NOMO-1 treated with DMSO at 0.1 percent for 48 hours (cell line): ENCODE results near the gene ANO10.
A peak's percentile ranks its signal among the peaks of the same experiment; 100 is the strongest.

Experiments used
- DNase-seq: peaks from one replicate; lab custom pipeline; 2025; ENCODE audit not compliant: unreplicated experiment; lab: John Stamatoyannopoulos, UW

ANO10 gene

DNA sequence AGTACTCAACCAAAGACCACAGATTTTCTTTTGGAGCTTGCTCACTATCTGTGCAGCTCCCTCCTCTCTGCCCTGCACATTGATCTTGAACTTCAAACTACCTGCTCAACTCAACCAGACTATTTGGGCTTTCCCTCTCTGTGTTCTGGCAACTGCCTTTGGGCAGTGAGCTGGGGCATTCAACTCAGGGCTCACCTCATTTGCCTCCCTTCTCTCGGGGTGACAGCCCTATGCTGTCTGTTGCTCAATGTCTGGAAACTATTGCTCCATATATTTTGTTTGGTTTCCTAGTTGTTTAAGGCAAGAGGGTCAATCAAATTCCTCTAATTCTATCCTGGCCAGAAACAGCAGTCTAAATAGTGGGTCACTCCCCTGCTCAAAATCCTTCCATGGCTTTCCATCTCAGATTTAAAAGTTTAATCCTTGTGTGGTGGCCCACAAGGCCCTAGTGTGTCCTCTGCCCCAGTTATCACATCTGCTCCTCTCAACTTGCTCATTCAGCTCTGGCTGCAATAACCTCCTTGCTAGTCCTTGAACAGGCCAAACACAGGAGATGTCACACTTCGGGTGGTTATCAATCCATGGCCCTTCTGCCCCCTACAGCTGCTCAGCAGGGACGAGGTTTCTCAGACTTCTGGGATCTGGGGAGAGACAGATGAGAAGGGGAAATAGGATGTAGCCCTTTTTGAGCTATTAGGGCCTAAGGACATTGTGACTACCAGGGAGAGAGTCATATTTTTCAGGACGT, 267.7 kb downstream of the ANO10 start:
- no peak for DNase-seq

DNA sequence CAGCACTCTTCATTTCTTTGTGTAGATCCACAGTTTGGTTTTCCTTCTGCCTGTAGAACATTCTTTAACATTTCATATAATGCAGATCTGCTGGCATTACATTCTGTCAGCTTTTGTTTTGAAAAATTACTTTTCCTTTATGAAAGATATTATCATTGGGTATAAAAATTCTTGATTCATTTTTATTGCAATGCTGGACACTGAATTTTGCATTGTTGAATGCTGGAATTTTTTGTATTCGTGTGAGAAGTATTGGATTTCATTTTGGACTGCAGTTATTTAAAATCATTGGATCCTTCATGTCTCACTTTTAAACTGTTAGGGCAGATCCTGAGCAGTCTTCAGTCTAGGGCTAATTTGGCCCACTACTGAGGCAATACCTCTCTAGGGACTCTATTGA, 268.4 kb downstream of the ANO10 start:
- DNase-seq: no peak

DNA sequence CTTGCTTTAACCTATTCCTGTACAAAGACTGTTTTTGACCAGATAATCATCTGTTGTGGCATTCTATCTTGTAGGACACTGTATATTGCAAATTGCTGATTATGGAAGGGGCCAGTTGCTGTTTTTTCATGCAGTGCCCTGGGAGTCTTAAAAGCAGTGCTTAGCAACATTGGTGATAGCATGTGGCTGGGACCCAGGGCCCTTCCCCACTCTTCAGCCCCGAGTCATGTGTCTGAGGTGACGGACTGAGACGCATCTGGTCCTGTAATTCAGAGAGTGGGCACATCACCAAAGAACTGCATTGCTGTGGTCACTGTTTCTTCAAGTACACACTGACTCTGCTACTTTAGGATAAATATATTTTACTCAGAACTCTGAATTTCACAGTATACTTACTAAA, 272.1 kb downstream of the ANO10 start:
- no peak for DNase-seq

DNA sequence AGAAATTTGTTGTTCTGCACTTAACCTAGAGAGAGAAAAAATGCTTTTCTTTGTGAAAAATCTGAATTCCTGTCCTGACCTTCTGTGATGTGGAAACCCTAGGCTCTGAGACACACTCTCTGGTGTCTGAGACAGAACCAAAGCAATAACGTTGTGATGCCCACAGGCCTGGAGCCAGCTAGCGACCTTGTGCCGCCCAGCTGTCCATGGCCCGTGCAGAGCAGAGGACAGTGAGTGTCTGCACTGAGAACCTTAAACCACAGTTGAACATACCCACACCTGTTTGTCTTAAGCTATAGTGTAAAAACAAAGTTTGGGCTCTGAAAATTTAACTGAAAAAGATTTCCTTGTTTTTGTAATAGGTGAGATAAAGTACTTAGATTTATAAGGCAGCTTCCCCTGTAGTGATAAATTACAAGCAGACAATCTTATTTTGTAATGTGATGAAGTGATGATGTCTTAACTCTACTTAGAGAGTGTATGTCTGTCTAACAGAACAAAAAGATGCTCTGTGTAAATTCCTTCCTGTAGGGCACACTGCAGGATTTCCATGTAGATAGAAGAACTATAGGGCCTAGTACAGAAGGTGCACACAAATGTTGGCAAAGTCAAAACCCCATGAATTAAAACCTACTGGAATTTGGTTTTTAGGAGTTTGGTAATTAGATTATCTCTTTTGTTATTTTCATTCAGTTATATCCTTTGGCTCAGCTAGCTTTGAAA, 272.8 kb downstream of the ANO10 start:
- no peak for DNase-seq

DNA sequence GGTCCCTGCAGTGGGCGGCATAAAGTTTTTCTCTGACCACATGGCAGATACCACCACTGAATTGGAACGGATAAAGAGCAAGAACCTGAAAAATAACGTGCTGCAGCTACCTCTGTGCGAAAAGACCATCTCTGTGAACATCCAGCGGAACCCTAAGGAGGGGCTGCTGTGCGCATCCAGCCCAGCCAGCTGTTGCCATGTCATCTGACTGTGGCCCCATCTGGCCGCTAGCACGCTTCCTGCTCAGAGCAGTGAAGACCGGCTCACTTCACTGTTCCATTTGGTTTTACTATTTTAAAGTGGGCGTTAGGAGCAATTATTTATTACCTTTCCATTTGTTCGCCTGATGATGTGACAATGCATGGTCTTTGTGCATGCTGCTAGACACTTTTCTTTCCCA, 273.5 kb downstream of the ANO10 start:
- DNase-seq: no peak

DNA sequence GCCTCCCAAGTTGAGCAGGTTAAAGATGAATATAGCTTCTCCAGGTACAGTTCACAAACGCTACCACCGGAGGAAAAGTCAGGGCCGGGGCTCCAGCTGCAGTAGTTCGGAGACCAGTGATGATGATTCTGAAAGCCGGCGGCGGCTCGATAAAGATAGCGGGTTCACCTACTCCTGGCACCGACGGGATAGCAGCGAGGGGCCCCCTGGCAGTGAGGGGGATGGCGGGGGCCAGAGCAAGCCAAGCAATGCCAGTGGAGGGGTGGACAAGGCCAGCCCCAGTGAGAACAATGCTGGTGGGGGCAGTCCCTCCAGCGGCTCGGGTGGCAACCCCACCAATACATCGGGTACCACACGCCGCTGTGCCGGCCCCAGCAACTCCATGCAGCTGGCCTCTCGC, 274.0 kb downstream of the ANO10 start:
- DNase-seq: no peak

DNA sequence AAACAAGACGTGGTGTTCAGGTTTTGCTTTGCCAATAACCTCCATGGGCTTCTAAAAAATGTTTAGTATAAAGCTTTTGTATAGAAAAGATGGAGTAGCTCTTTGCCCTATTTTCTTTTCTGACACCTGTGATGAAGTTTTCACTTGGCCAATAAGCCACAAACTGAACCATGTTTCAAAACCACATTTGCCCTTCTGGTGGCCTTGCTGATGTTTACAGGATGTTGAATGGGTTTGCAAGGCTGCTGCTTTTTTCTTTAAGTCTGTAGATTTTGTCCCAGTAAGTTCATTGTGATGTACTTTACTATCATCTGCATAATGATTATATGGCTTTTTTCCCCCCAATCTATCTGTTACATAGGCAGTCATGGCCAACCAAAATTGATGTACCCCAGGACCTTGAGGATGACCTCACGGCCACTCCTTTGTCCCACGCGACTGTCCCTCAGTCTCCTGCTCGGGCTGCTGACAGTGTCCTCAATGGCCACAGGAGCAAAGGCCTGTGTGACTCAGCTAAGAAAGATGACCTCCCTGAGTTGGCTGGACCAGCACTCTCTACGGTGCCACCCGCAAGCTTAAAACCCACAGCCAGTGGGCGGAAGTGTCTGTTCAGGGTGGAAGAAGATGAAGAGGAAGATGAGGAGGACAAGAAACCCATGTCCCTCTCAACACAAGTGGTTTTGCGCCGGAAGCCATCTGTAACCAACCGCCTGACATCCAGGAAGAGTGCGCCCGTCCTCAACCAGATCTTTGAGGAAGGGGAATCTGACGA, 274.6 kb downstream of the ANO10 start:
- no peak for DNase-seq

DNA sequence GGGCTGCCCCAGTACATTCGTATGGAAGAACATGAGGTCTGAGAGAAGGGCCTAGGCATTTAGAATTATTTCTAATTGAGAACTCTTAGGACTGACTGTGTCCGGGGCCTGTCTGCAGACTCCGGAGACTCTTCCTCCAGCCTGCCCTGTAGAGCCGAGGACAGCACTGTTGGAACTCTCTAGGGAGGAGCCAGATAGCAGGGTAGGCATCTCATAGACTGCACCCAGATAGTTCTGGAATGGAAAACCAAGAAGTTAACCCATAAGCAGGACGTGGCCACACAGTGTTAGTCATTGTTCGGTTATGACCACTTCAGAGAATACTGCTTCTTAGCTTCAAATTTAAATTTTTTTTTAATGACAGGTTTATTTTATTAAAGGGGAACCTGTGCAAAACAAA, 275.9 kb downstream of the ANO10 start:
- no peak for DNase-seq

DNA sequence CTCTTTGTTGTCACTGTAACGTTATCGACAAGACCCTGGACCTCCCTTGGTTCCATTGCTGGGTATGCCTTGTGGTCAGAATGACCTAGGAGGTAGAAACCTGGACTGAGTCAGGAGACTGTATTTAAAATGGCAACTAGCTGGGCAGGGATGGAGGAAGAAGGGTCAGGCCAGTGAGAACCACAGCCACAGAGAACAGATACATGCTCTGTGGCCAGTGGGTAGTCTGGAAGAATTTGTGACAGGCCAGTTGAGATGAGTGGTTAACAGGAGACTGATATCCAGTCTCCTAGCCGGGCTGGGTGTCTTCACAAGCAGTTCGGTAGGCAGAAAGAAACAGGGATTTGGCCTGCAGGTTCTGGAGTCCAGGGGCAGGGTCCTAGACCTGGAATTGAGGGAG, 276.6 kb downstream of the ANO10 start:
- DNase-seq: no peak

DNA sequence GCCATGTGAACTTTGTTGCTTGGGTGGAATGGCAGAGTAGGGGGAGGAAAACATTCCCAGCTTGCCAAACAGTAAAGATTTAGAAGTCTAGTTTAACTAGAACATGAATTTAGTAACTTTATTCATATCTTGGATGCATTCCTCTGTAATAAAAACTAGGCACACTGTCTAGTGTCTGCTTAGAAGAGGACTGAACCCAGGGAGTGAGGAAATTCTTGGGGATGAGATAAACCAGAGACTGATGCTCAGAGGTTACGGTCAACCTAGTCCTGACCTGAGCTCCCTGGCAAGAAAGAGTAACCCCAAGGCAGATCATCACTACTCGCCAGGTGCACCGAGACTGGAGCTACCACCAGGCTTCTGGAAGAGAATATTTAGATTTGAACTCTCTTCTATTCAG, 277.3 kb downstream of the ANO10 start:
- DNase-seq: no peak

DNA sequence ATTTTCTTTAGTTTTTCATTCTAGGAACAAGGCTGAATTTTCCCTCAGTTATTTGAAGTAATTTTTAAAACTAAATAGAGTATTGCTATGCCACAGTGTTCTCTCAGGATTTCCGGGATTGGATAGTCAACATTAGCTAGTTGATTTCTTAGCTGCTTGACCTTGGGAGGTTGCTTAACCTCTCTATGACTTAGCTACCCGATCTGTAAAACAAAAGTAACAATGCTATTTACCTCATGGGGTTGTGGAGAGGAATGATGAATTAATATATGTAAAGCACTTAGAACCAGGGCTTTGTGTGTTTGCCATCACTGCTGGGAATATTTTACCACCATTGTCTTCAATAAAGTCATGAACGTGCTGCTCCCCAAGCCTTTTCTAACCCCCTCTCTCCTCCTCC, 278.0 kb downstream of the ANO10 start:
- no peak for DNase-seq

DNA sequence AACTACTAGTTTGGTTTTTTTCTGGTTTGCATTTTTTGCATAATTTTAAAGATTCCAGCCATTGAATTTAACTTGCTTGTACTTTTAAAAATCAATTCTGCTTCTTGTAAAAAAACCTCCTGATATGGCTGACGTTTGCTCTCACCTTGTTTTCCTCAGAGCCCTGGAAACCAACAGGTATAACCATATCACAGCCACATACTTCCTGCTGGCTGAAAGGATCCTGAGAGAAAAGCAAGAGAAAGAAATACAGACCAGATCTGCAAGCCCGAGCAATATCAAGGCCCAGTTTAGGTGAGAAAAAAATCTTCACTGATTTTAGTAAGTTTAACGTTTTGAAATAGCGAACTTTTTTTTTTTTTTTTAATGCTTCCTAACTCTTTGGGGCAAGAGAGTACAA, 278.6 kb downstream of the ANO10 start:
- DNase-seq: no peak

DNA sequence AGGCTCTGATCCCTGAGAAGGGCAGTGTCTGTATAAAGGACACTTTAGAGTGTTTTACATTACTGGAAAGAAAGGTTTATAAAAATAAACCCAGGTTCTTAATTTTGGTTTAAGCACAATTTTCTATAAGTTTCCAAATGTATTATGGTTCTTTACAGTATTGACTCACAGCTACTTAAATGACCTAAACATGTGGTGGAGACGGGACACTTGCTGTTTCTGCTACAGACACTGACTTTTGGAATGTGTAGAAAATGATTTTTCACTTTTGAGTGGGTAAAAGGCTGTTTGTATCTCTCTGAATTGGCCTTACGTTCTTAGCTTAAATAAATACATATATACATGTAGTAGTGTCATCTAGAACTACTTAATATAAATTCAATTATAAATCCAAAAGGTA, 280.0 kb downstream of the ANO10 start:
- DNase-seq: no peak

DNA sequence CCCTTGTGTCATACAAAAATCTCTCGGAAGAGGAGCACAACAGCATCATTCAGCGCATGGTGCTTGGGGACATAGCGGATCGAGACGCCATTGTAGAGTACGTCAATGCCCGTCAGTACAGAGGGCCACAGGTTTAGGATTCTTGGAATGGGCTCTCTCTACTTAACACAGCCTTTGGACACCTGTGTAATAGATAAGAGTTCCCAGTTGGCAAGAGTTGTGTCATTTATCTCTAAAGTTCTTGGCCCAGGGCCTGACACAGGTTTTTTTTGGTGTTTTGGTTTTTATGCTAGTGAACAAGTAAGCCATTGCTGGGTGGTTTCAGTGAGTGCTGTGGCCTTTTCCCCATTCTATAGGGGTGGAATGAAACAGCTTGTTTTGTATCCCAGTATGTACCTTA, 281.4 kb downstream of the ANO10 start:
- DNase-seq: no peak

DNA sequence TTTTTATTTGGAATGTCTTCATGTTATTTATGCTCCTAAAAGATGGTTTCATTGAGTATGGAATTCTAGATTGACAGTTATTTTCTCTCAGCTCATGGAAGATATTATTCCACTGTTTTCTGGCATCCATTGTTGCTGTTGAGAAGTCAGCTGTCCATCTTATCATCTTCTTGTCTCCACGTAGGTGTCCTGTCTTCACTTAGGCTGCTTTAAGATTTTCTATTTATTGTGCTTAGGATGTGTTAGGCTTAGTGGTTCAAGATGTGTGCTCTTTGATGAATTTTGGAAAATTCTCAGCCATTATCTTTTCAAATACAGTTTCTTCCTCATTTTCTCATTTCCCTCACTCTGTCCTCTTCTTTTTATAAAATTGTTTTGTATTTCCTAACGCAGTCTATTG, 283.5 kb downstream of the ANO10 start:
- no peak for DNase-seq

DNA sequence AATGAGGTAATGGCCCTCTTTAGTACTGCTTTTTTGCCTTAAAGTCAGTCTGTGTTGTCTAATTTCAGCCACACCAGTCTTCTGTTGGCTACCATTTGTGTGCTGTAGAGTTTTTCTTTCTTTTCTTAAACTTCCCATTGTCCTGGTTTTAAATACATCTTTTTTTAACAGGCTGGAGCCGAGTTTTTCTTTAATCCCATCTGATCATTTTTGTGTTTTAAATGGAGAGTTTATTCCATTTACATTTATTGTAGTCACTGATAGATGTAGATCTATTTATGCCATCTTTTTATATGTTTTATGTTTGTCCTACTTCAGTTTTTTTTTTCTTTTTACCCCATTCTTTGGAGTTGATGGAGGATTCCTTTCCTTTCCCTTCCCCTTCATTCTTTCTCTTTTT, 286.0 kb downstream of the ANO10 start:
- DNase-seq: no peak

DNA sequence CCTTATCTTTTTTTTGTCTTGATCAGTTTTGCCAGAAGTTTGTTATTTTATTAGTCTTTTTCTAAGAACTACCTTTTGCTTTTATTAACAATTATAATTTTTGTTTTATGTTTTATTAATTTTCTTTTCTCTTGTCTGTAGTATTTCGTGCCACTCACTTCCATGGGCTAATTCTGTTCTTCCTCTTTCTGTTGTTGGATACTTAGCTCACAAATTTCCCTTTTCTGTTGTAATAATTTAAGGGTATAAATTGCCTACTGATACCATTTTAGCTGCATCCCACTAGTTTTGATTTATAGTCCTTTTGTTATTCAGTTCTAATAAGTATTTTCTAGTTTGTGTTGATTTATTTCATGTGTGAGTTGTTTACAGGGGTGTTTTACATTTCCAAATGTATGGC, 286.8 kb downstream of the ANO10 start:
- peak; percentile 52 for DNase-seq

DNA sequence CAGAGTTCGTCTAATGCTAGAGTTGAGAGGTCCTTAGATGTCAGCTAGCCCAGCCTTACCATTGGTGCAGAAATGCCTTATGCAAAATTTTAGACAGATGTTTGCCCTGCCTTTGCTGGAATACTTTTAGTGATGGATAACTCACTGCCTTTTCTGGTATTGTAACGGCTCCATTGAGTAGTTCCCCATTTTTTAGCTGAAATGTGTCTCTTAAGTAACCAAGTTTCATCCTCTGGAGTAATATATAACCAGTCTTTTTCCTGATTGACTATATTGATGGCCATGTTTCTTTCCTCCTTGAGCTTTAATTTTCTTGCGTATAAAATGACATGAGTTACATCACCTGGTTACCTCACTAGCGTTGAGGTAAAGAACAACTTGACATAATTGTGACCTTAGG, 290.4 kb downstream of the ANO10 start:
- DNase-seq: peak; percentile 21

DNA sequence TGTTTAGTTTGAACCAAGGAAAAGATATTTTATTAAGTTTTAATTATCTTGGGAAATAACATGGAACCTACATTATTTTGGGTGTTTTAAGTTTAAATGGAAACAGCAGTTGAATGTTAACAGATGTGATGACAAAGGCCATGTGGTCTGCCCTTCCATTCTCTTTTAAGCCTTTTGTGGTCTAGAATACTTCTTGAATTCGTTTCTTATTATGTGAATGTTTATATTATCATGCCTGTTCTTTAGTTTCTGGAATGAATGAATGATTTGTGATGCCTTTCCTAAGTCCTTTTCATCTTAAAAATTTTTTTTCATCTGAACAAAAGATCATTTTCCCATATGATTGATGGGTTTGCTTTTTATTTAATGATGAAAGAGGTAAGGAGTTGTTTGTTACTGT, 290.8 kb downstream of the ANO10 start:
- no peak for DNase-seq

DNA sequence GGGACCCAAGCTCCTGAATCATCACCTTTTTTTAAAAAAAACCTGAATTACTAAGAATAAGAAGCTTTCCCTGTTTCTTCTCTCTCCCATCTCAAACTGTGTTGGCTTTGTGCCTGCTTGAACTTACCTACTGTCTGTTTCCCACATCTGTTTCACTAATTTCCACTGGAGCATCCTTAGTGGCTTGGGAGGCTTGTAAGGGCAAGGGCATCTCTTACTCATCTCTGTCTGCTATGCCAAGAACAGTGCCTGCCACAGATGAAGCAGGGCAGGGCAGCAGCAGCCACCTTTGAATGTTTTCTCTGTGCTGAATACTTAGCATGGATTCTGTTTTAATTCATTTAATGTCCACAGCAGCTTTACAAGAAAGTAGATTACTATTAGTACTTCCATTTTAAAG, 293.2 kb downstream of the ANO10 start:
- no peak for DNase-seq

DNA sequence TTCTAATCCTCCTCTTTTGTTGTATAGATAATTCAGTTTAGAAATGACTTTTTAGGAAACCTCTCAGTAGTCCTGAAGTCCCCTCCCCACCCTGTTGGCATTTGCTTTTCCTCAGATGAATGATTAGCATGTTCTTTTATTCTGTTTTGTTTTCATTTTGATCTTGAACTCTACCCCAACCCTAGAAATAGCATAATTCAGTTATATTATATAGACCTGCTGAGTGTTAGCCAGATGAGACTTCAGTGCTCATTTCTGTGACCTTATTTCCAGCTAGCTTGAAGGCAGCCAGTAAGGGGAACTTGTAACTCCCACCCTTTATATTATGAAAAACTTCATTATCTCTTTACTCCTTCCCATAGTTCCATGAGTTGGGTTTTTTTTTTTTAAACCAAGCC, 294.2 kb downstream of the ANO10 start:
- no peak for DNase-seq
